Measurements from ENCODE around the gene PIH1D1.
"Not testable (repeated sequence)": the region's sequence is repeated elsewhere in the genome, so short reads cannot be mapped to it uniquely, and the experiment has no call there.

The PIH1D1 gene

DNA sequence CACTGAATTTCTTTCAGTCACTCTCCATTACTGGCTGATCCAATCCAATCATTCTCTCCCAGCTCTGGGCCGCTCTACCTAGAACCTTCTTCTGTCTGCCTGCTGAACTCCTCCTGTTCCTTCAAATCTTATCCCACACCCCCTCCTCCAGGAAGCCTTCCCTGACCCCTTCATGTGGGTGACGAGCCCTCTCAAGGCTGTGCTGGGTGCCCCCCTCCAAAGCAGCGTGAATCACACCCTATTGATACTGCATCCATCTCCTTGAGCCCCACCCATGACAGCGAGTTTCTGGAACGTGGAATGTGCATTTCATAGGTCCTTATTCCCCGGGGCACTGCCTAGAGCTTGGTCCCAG is 3.2 kb downstream of the PIH1D1 start:
- H3K4me3 ChIP-seq (ENCODE audit: low read depth, low read length): no peak overlapping the region
- TF ChIP-seq CTCF (IDR thresholded peaks at IDR 0.05; ENCODE audit: low read depth, low read length, missing control alignments): no peak
- in situ Hi-C loops (cut with HindIII; ENCODE audit: low sequenced_read_pairs): no loop called here

GRCh38 chr19:49447485-49448431 is 3.9 kb downstream of the PIH1D1 start:
- no peak for TF ChIP-seq CTCF (IDR thresholded peaks at IDR 0.05; ENCODE audit: low read depth, low read length, missing control alignments)
- H3K4me3 ChIP-seq (ENCODE audit: low read depth, low read length): no peak overlapping the region
- in situ Hi-C loops (cut with HindIII; ENCODE audit: low sequenced_read_pairs): no loop called here
- no peak for DNase-seq (ENCODE audit: low read depth)

More for the DNA sequence above, 3.2 kb downstream of the PIH1D1 start:
- no peak for DNase-seq (ENCODE audit: low read depth)

GRCh38 chr19:49445997-49446396 is 5.6 kb downstream of the PIH1D1 start:
- no peak overlapping the region for H3K4me3 ChIP-seq (ENCODE audit: low read depth, low read length)
- in situ Hi-C loops (cut with HindIII; ENCODE audit: low sequenced_read_pairs): no loop called here
- no peak for TF ChIP-seq CTCF (IDR thresholded peaks at IDR 0.05; ENCODE audit: low read depth, low read length, missing control alignments)
- no peak for DNase-seq (ENCODE audit: low read depth)

DNA sequence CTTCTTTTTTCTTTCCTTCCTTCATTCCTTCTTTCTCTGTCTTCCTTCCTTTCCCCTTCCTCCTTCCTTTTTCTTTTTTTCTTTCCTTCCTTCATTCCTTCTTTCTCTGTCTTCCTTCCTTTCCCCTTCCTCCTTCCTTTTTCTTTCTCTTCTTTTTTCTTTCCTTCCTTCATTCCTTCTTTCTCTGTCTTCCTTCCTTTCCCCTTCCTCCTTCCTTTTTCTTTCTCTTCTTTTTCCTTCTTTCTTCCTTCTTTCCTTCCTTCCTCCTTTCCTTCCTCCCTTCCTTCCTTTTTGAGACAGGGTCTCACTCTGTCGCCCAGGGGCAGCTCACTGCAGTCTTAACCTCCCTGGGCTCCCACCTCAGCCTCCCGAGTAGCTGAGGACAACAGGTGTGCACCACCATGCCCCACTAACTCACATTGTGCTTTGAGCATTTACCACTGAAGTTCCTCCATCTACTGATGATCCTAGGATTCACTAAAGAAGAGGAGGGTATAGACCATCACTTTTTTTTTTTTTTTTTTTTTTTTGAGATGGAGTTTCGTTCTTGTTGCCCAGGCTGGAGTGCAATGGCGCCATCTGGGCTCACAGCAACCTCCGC is 7.4 kb downstream of the PIH1D1 start:
- DNase-seq (ENCODE audit: low read depth); in situ Hi-C loops (cut with HindIII; ENCODE audit: low sequenced_read_pairs): not testable (repeated sequence)

DNA sequence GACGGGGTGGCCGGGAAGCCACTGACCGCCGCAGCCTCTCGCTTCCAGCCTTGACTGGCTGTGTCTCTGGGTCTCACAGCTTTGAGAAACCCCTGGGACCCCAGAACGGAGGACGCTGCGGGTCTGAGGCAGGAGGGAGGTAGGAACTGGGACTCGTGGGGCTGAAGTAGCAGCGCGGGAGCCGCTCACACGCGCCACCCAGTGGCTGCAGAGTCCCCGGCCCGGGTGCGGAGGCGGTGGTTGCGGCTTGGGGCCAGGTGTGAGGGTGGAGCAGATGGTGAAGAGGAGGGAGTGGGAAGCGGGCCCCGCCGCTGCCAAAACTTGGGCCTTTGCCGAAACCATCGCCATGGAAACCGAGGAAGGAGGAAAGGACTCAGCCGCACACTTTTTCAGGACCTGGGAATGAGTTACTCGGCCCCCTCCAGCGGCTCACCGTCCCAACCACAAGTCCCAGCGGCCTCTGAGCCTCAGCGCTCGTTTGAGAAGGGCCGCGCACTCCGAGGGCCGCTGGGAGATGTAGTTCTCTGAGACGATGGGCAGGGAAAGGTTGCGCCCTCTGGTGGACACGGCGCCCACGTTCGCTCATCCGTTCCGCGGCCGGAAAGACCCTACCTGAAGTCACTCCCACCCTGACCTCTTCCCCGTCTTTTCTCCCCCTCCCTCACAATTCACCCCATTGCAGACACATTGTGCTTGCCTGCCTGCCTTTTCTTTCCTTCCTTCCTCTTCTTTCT is 8.1 kb downstream of the PIH1D1 start:
- peak; percentile 91 for DNase-seq (ENCODE audit: low read depth)
- H3K4me3 ChIP-seq (ENCODE audit: low read depth, low read length): peak overlapping the region; percentile 57
- in situ Hi-C loops (cut with HindIII; ENCODE audit: low sequenced_read_pairs): no loop called here
- peak; percentile 74 for TF ChIP-seq CTCF (IDR thresholded peaks at IDR 0.05; ENCODE audit: low read depth, low read length, missing control alignments)

More for the DNA sequence above, 7.4 kb downstream of the PIH1D1 start:
- not testable (repeated sequence) for H3K4me3 ChIP-seq (ENCODE audit: low read depth, low read length)

DNA sequence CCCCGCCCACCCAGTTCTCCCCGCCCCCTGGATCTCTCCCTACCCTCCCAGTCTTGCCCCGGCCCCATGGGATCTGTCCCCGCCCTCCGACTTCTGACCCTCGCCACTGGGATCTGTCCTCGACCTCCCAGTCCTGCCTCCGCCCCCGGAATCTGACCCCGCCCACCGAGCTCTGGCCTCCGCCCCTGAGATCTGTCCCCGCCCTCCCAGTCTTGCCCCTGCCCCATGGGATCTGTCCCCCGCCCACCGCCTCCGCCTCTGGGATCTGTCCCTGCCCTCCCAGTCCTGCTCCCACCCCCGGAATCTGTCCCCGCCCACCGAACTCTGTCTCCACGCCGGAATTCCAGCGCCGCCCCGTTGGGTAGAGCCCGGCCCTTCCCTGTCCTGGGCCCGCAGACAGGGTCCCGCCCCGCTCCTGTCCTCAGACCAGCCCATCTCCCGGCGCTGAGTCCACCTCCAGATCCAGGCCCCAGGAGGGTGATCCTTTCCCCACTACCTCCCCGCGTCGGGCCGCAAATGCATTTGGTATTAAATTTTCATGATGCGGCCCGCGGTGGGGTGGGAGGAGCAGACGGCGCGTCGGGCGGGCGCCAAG is 8.7 kb downstream of the PIH1D1 start:
- in situ Hi-C loops (cut with HindIII; ENCODE audit: low sequenced_read_pairs): no loop called here
- peak; percentile 42 for DNase-seq (ENCODE audit: low read depth)
- TF ChIP-seq CTCF (IDR thresholded peaks at IDR 0.05; ENCODE audit: low read depth, low read length, missing control alignments): no peak
- peak overlapping the region; percentile 57 for H3K4me3 ChIP-seq (ENCODE audit: low read depth, low read length)

Measured in astrocyte of the cerebellum (primary cell).